ENCODE results near the gene KBTBD12.

The KBTBD12 gene

DNA sequence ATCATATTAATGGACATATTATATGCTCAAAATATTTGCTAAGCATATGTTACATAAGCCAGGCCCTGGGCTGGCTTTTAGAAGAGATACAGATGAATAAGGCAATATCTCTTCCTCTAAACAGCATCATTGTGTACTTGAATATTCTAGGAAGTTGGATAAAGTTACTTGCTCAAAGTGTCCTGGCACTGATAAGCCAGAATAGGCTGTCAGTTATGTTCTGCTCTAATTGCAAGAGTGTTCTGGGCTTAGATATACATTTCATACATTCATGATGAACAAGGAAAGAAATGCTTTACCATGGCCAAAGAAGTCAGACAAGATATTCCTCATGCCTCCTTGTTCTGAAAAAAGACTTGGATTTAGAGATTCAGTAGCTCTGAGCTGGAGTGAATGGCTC, 40.7 kb downstream of the KBTBD12 start:
- no peak for DNase-seq

DNA sequence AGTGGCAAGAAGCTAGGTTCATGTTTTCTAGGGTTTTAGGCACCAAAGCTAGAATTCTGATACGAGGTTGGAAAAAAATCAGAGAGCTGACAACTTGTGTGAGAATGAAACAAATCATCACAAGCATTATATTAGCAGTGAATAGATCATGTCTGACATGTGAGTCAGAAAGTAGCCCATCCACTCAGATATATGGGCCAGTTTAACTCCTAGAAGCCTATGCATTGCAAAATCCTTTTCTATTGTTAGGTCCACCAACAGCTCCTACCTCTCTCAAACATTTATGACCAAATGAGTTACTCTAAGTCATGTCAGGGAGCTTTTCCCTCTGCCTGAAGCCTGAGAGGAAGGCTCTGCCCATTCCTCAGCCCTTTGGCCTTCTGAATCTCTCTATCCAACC, 44.0 kb downstream of the KBTBD12 start:
- DNase-seq: no peak

GRCh38 chr3:127959873-127960272, 44.8 kb downstream of the KBTBD12 start:
- no peak for DNase-seq

DNA sequence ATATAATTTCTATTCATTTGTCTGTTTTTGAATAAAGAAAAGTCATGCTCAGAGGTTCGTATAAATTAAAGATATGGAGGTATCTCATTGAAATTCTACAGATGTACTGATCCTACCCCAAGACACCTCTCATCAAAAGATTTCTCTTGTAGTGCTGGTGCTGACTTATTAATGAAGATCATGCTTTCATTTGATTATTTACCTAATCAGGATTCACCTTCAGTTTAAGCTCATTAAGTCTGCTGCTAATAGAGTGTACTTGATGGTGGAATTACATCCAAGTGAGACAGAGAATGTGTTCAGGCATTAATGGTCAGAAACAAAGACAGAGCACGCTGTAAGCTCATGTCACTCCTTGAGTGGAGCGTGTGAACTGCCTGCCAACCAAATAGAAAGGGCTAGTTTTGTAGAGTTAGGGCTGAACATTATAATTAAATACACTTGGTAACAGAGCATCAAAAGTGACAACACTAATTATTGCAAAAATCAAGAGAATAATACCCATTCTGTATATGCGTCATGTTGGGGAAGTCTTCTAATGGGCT, 45.5 kb downstream of the KBTBD12 start:
- DNase-seq: no peak

- DNase-seq: no peak
These were observed 46.1 kb downstream of the KBTBD12 start for GRCh38 chr3:127961124-127961523.

GRCh38 chr3:127961963-127962362, 46.9 kb downstream of the KBTBD12 start:
- DNase-seq: no peak

DNA sequence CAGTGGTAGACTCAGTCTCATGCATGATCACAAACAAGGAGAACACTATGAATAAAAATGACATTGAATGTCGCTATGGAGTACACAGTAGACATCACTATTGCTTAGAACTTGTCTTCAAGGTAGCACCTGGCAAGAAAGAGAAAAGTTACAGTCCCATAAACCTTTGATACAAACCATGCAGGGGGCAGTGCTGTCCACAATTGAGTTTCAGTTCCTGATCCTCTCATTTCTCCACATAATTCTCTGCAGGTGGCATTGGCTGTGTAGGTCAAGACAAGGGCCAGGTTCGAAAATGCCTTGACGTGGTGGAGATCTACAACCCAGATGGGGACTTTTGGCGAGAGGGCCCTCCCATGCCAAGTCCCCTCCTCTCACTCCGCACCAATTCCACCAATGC, 47.9 kb downstream of the KBTBD12 start:
- DNase-seq: no peak

DNA sequence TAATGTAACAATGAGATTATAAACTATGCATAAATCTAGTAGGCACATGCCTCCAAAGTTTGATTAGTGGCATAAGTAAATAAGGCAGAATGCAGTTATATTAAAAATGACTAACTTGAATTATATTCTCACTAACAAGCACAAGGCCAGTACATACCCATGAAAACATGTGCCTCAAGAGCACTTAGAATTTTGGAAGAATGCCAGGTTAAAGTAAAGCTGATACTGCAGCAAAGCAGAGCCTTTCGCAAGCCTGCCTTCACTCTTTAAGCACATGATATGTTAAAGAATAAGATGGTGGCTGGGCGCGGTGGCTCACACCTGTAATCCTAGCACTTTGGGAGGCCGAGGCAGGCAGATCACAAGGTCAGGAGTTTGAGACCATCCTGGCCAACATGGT, 49.0 kb downstream of the KBTBD12 start:
- DNase-seq: no peak

DNA sequence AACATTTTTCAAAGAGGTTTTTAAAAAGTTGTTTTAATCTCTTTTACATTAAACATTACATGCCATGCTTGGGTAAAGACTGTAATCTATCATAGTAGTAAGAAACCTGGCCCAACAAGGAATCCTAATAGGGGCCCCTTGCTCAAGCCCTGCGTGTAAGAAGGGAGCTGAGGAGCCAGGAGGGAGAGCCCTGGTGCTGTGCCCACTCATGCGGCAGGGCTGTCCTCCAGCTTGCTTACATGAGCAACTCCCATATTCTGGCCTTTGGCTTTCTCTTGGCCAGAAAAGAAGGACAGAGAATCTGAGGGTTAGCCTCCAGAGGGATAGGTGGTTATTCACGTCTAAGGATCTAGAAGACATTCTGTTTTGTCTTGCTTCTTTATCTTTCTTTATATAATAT, 49.8 kb downstream of the KBTBD12 start:
- no peak for DNase-seq

DNA sequence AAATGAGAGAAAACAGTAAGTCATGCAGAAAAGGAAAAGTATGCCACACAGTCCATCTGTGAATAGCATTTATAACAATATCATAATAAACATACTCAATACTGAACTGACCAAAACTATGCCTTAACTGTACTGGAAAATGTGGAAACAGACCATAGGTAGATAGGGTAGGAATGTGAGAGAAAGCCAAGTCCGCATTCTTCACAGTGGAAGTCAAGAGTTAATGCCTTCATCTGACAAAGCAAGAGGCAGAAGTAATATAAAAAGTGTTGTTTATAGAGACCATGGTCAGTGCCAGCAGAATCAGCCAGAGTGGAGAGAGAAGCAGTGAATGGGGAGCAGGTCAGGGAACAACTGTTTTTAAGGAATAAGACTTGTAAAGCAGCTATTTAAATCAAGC, 52.3 kb downstream of the KBTBD12 start:
- DNase-seq: no peak

DNA sequence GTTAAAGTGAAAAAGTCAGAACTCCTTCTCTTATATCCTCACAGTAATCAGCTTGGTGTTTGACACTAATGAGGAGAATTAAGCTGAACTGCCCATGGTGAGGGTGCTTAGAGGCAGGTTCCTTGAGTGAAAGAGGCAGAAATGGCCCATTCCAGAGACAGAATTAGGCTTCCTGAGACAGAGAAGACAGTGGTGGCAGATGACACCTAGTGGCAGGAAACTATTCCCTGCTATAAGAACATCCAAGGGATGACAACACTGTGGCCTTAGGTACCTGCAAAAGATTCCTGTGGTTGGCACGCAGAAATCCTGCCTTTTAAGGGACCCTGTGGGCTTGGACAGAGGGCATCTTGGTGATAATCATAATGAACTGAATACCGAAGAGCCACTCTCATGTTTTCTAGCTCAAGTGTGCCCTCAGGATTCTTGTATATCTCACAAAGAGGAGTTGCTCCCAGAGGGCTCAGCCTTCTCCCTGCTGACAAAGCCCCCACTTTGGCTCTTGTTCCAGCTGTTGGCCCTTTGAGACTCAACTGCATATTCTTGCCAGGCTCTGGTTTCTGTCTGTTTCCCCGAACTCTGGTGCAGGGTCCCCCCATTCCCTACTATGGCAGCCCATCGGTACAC, 56.0 kb downstream of the KBTBD12 start:
- peak; percentile 54 for DNase-seq

GRCh38 chr3:127974226-127974625, 59.2 kb downstream of the KBTBD12 start:
- DNase-seq: no peak

DNA sequence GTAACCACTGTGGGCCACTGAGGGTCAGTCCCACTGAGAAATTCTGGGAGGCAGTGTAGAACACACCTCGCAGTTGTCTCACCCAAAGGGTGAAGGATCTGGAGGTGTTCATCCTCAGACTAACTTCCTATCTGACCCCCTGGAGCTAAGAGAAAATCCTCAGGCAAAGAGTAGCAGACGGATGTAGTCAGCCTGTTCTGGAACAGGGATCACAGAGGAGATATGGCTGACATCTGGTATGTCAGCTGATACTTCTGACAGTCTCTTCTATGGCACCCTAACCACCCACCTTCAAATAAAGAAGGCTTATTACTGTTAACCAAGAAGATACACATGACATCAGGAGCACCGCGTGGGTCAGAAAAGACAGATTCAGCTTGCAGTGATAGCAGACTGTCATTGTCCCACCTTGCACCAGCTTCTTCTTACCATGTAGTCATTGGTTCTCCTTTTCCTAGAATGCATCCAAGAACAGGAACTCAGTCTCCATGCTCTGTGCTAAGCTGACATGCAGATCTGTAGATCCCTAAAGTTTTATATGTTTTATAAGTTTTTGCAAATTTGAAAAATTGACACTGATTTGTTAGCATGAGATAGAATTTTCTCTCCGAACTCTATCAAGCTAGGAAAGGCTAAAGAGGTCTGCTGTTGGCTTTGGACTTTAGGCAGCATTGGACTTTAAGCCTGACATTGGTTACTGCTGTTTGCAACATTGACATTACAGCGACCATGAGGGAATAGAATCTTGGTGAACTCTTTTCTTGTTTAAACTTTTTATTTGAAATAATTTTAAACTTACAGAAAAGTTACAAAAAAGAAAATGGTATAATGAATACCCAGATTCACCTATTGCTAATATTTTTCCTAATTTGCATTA, 60.4 kb downstream of the KBTBD12 start:
- DNase-seq: no peak

DNA sequence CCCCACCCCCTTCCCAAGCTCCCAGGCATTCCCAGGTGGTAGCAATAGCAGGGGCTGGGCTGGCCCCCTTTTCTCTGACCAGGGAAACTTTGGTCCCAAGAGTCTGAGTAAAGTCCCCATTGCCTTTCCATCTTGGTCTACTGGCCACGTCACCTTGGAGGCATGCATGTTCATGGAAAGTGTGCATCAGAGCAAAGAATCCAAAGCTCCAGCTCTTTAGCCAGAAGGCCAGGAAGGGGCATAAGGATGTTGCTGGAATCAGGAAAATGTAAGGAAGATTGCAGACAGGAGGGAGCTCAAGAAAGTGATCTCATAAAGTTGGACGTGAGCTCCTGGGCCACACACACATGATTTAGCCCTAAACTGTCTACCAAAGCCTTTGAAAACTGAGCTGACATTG, 63.6 kb downstream of the KBTBD12 start:
- no peak for DNase-seq

DNA sequence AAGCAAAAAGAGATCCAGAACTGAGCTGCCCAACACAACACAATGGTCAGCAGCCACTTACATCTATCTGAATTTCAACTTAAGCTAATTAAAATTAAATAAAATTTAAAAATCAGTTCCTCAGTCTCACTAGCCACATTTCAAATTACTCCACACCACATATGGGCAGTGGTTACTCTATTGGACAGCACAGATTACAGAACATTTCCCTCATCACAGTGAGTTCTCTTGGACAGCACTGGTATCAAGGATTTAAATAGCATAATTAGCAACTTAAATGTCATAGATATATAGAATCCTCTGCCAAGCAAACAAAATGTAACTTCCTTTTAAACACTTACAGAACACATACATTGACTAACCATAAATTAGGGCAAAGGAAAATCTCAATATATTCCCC, 64.4 kb downstream of the KBTBD12 start:
- no peak for DNase-seq

DNA sequence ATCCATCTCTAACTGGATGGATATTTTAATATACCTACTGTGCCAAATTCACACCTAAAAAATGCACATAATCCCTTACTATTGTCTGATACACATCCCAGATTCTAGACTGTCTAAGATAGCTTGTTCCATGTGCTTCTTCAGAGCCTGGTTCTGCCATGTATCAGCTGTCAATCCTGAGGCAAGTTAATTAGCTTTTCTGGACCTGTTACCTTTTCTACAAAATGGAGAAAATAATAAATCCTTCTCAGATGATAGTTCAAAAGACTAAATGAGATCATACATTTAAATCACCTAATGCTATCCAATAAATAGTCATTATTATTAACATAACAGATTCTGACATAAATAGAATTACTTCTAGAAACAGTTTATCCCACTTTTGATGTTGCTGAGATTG, 66.1 kb downstream of the KBTBD12 start:
- DNase-seq: no peak

- DNase-seq: no peak
These were observed 67.1 kb downstream of the KBTBD12 start for GRCh38 chr3:127982155-127982554.

DNA sequence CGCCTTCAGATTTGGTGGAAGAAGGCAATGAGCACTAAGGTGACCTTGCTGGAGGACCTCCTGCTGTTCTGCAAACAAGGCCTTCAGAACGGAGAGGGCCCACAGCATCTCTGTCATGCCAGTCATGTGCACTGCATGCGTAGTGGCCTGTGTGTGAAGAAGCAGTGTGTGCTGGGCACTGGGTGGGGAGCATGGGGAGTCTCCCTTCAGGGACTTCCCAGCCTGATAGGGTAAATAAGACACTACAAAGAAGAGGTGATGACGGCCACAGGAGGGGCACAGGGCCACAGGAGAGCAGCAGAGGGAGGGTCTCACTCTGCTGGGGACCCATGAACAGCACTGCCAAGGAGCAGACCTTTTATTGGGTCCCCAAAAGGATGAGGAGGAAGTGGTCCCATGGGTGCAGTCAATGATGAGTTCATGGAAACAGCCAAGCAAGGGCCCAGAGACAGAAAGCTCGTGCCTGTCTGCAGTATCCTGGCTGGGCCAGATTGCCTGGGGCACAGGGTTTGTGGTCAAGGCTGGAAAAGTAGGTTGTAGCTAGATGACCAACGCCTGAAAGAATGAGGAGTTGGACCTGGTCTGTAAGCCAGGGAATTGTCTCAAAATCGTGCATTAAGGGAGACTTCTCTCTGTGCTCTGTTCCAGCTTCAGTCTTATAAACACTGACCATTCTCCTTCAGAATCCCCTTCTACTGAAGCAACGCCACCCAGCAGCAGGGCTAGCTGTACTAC, 69.4 kb downstream of the KBTBD12 start:
- DNase-seq: no peak

- no peak for DNase-seq
These were observed 70.2 kb downstream of the KBTBD12 start for GRCh38 chr3:127985216-127985615.

- DNase-seq: no peak
These were observed 70.7 kb downstream of the KBTBD12 start for GRCh38 chr3:127985655-127986225.

DNA sequence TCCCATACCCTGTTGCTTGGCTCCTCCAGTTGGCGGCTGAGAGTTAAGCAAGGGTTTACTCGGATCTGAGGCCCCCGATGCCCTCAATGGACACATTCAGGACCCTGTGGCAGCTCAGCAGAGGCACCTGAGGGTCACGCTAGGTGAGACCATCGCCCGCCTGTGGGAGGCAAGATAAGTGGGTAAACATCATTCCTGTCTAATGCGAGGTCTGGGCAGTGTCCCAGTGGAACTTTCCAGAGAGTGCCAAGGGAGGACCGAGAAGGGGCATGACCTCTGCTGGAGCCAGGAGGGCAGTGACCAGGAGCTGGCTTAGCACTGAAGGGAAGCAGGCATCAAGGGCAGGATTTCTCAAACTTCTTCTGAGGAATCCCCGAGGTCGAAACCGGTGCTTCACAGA, 71.8 kb downstream of the KBTBD12 start:
- DNase-seq: no peak

DNA sequence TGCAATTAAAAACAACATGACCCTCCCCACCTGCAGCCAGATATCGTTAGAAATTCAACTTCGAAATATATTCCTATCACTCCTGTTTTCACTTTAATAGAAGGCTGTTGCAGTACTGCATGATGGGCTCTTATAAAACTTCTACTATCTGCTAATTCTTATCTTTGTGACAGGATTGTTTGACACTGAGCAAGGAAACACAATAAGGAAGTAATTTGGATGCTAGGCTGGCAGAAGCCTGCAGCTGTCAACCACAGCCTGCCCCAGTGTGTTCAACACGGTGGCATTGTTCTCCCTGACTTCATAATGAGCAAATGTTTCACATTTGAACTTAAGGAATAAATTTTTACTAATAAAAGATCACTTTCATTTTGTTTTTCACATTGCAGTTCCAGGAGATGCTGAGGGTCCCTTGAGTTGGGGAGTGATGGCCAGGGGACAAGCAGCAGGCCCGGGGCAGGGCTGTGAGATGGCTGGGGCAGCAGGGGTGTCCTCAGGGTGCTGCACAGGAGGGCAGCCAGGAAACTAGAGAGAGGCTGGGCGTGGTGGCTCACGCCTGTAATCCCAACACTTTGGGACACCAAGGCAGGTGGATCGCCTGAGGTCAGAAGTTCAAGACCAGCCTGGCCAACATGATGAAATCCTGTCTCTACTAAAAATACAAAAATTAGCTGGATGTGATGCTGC, 72.4 kb downstream of the KBTBD12 start:
- DNase-seq: no peak
